T-helper 1 cell treated with Interleukin-12 subunit alpha and Interleukin-12 subunit beta and Interleukin-4 antibody, amounts not matched to agents 30 μg/mL and 1 μg/mL, for 36 hours (primary cell): ENCODE measurements around the gene TRIP13.
"Not testable (repeated sequence)": the region's sequence is repeated elsewhere in the genome, so short reads cannot be mapped to it uniquely, and the experiment has no call there.

Source experiments
- H3K27ac Mint-ChIP-seq: one replicate; pipeline ENCODE4 v1.8.0; 2021; ENCODE audit warnings: mild to moderate bottlenecking, mixed read lengths
- H3K27me3 Mint-ChIP-seq: one replicate; pipeline ENCODE4 v1.8.0; 2021; ENCODE audit warnings: low read depth, mixed read lengths
- H3K36me3 Mint-ChIP-seq: one replicate; pipeline ENCODE4 v1.8.0; 2021; ENCODE audit warnings: low read depth, mixed read lengths
- H3K4me1 Mint-ChIP-seq: one replicate; pipeline ENCODE4 v1.8.0; 2021; ENCODE audit warnings: low read depth, mixed read lengths
- H3K4me3 Mint-ChIP-seq: one replicate; pipeline ENCODE4 v1.8.0; 2021; ENCODE audit warnings: mild to moderate bottlenecking, moderate library complexity, mixed read lengths
- H3K9me3 Mint-ChIP-seq: one replicate; pipeline ENCODE4 v1.8.0; 2021; ENCODE audit warnings: mixed read lengths

The TRIP13 gene

DNA sequence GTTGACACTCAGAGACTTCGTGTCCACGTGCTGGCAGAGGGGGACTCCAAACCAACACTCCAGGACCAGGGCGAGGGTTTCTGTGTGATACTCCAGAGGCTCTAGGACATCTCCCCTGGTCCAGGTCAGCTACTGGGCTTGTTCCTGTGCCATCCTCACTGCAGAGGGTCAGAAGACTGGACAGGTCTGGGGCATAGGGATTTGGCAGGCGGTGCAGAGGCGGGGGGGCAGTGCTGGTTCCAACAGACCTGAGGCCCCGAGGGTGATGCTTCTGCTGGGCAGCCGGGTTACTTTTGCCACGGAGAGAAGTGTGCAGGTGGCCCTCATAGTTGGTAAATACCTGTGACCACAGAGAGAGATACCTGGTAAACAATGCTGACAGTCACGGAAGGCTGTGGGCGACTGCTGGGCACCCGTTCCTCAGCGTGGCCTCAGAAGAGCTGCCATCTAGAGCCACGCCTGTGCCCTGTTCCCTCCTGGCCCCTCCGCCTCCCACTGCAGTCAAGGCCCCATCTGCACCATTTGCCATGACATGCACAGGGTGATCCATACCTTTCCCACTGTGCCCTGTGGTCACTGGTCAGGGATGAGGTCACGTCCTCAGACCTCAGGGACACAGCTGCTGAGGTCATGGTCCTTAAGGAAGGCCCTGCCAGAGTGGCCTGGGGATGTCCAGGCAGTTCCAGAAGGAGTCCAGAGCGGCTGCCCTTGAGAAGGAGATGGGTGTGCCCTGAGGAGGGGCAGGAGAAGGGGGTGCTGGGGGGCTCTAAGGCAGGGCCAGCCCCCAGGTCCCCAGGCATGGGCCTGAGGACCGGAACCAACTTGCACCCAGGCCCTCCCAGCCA lies 30.0 kb downstream of the TRIP13 start:
- no peak overlapping the region for H3K4me3 Mint-ChIP-seq

DNA sequence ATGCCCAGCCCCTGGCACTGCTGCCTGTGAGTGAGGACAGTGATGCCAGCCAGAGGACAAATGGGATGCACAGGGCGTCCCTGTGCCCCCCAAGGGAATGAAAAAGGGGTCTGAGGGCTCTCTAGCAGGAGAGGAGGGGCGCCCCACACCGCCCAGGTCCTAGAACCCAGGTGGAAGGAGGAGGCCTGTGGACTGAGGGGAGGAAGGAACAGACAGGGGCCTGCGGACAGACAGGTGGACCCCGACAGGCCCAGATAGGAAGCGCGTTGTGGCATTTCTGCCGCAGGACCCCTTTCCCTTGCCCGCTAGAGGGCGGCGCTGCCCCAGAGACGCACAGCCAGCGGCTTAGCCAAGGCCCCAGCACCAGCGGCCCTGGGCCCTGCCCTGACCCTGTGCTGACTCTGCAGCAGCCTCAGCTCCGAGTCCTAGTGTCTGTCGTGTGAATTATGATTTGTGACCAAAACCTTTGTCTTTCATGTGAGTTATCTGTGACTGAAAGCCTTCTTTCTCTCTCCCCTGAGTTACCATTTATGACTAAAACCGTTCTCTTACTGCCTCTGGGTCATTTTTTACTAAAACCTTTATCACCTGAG lies 30.7 kb downstream of the TRIP13 start:
- peaks cover 2% of the 10 kb centered on the region for H3K4me1 Mint-ChIP-seq
- H3K4me3 Mint-ChIP-seq = no peak overlapping the region
- peaks cover 7% of the 10 kb centered on the region for H3K36me3 Mint-ChIP-seq
- H3K27ac Mint-ChIP-seq = no peak overlapping the region
- H3K27me3 Mint-ChIP-seq = peaks cover 30% of the 10 kb centered on the region
- no peaks in the 10 kb centered on the region for H3K9me3 Mint-ChIP-seq

More for the DNA sequence above, 30.0 kb downstream of the TRIP13 start:
- no peaks in the 10 kb centered on the region for H3K9me3 Mint-ChIP-seq
- no peak overlapping the region for H3K27ac Mint-ChIP-seq
- H3K36me3 Mint-ChIP-seq = peaks cover 7% of the 10 kb centered on the region
- H3K27me3 Mint-ChIP-seq = peaks cover 25% of the 10 kb centered on the region
- peaks cover 2% of the 10 kb centered on the region for H3K4me1 Mint-ChIP-seq

DNA sequence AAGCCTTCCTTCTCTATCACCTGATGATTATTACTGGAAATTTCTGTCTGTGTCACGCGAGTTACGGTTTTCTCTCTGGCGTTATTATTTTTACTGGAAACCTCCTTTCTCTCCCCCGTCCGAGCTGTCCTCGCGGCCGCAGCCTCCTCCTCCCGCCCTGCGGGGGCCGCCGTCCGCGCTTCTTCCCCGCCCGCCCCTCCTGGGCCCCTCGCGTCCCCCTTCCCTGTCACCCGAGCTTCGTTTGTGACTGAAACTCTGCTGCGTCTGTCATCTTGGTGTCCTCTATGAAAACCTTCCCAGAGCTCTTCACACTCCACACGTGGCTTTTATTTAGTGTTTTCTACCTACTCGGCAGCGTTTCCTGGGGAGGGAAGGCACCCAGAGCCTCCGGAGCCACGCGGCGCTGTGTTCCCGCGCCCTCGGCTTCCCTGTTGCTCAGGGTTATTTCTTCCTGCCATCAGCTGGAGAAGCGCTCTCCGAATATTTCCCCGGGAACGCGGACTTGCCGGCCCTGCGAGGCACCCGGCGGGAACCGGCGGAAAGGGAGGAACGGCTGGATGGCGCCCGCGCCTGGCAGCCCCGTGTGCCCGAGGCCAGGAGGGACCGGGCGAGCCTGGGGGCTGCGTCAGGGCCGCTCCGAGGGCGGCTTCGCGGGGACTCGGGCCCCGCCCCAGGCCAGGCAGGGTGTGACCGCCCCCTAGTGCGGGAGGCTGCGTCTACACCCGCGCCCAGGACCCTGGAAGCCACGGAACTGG lies 33.9 kb downstream of the TRIP13 start:
- peaks cover 2% of the 10 kb centered on the region for H3K4me1 Mint-ChIP-seq
- H3K4me3 Mint-ChIP-seq = no peak overlapping the region
- H3K27me3 Mint-ChIP-seq = peaks cover 30% of the 10 kb centered on the region
- H3K9me3 Mint-ChIP-seq = no peaks in the 10 kb centered on the region
- H3K27ac Mint-ChIP-seq = no peak overlapping the region
- H3K36me3 Mint-ChIP-seq = peaks cover 3% of the 10 kb centered on the region

DNA sequence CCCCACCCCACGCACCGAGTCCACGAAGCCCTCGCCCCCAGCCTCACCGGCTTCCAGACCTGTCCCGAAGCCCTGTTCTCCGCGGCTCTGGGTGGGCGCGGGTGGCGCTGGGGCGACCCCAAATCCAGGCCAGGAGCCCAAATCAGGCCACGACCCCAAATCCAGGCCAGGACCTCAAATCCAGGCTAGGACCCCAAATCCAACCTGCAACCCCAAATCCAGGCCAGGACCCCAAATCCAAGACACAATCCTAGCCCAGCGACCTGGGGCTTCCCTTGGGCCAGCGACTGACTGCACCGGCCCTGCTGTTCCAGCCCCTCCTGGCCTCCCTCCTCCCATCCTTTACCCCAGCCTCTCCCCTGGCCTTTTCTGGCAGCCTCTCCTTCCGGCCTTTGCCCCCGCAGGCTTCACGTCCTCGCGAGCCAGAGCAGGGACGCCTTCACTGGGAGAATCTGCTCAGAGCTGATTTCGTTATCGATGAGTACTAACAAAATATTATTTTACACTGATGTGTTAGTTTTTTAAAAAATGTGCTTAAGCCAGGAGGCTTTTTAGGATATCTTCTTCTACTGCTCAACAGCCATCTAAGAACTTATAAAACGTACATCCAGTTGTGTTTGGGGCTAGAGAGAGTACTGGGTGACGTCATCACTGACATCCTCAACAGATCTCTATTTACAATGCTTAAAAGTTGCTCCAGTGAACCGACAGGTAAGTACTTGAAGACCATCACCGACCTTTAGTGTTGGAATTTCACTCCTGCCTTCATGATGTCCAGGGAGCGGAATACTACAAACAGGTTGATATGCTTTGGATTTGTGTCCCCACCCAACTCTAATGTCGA lies 34.7 kb downstream of the TRIP13 start:
- no peak overlapping the region for H3K27ac Mint-ChIP-seq
- no peaks in the 10 kb centered on the region for H3K9me3 Mint-ChIP-seq
- peak overlapping the region; percentile 25 for H3K4me3 Mint-ChIP-seq
- peaks cover 30% of the 10 kb centered on the region for H3K27me3 Mint-ChIP-seq
- H3K4me1 Mint-ChIP-seq = peaks cover 2% of the 10 kb centered on the region
- peaks cover 3% of the 10 kb centered on the region for H3K36me3 Mint-ChIP-seq

DNA sequence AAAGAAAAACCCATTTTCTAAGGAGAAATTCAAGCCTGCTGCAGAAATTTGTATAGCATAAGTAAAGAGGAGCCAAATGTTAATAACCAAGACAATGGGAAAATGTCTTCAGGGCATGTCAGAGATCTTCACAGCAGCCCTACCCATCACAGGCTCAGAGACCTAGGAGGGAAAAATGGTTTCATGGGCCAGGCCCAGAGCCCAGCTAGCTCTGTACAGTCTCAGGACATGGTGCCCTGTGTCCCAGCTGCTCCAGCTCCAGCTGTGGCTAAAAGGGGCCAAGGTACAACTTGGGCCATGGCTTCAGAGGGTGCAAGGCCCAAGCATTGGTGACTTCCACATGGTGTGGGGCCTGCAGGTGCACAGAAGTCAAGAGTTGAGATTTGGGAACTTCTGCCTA lies 36.5 kb downstream of the TRIP13 start:
- not testable (repeated sequence) for H3K27ac Mint-ChIP-seq, H3K4me3 Mint-ChIP-seq, H3K9me3 Mint-ChIP-seq, H3K4me1 Mint-ChIP-seq, H3K36me3 Mint-ChIP-seq
- peaks cover 30% of the 10 kb centered on the region for H3K27me3 Mint-ChIP-seq

DNA sequence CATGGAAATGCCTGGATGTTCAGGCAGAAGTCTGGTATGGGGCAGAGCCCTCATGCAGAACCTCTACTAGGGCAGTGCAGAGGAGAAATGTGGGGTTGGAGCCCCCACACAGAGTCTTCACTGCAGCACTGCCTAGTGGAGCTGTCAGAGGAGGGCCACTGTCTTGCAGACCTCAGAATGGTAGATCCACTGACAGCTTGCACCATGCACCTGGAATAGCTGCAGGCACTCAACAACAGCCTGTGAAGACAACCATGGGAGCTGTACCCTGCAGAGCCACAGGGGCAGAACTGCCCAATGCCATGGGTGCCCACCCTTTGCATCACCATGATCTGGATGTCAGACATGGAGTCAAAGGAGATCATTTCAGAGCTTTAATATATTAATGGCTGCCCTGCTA lies 36.9 kb downstream of the TRIP13 start:
- H3K27ac Mint-ChIP-seq = no peak overlapping the region
- peaks cover 2% of the 10 kb centered on the region for H3K4me1 Mint-ChIP-seq
- H3K4me3 Mint-ChIP-seq = no peak overlapping the region
- H3K27me3 Mint-ChIP-seq = peaks cover 30% of the 10 kb centered on the region
- H3K36me3 Mint-ChIP-seq = peaks cover 3% of the 10 kb centered on the region
- no peaks in the 10 kb centered on the region for H3K9me3 Mint-ChIP-seq

DNA sequence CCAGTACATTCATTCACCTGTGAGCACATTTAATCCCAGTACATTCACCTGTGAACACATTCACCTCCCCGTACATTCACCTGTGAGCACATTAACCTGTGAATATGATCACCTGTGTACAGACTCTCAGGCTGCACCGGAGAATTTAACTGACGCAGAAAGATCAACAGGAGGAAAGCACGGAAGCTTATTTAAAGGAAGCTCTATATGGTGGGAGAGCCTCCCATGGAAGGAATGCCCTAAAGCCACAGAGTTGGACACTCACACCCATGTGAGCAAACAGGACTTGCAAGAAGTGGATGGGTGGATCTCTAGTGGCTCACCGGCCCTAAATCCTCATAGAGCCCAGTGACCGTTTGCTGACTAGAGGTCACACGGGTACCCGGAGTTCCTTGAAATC lies 38.2 kb downstream of the TRIP13 start:
- H3K36me3 Mint-ChIP-seq = peaks cover 3% of the 10 kb centered on the region
- peaks cover 19% of the 10 kb centered on the region for H3K27me3 Mint-ChIP-seq
- no peak overlapping the region for H3K27ac Mint-ChIP-seq

DNA sequence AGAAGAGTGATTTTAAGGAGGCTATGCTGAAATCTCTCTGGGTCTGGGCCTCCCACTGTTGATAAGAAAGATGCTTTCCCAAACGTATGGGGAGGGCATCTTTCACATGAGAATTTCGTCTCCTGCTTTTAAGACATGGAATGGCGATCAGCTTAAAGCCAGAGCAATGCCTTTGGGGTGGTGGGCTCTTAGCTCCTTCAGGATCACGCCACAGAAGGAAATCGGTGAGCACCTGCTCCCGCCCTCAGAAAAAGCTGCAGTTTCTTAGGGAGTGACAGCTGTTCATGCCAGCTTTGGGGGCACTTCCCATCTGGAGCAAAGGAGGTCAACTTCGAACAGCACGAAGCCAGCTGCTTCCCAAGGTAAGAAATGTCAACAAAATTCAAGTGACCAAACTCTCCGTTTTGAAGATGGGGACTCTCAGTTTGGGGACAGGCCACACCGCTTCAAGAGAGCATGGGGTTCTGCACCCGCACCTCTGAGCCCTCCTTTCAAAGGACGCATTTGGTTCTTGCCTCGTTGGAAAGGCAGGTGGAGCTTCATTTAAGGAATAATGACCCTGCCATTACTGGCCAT lies 39.0 kb downstream of the TRIP13 start:
- H3K36me3 Mint-ChIP-seq = no peaks in the 10 kb centered on the region
- H3K27ac Mint-ChIP-seq = no peak overlapping the region
- H3K9me3 Mint-ChIP-seq = no peaks in the 10 kb centered on the region
- peaks cover 6% of the 10 kb centered on the region for H3K4me1 Mint-ChIP-seq
- H3K27me3 Mint-ChIP-seq = peaks cover 11% of the 10 kb centered on the region
- H3K4me3 Mint-ChIP-seq = no peak overlapping the region

More for the DNA sequence above, 38.2 kb downstream of the TRIP13 start:
- H3K9me3 Mint-ChIP-seq = no peaks in the 10 kb centered on the region
- peaks cover 7% of the 10 kb centered on the region for H3K4me1 Mint-ChIP-seq
- no peak overlapping the region for H3K4me3 Mint-ChIP-seq

DNA sequence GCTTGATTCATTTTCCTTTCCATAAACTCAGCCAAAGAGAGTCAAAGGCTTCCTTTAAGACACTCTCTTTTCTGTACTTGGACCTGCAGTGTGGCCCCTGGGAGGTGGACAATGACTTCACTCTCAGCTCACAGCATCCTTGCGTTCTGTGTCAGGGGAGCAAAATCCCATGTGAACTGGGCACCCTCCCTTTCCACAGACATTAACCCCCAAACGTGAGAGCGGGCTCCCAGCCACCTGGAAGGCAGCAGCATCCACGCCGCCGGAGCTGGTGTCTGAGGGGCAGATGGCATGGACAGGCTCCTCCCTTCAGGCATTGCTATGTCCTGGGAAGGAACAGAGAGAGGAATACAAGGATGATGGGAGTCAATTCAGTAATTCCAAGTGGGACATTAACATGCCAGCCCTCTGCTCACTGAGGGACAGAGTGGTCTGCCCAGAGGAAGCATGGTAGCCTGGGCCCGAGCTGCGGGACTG lies 39.5 kb downstream of the TRIP13 start:
- H3K27ac Mint-ChIP-seq = no peak overlapping the region
- no peak overlapping the region for H3K4me3 Mint-ChIP-seq
- no peaks in the 10 kb centered on the region for H3K36me3 Mint-ChIP-seq
- no peaks in the 10 kb centered on the region for H3K9me3 Mint-ChIP-seq
- peaks cover 10% of the 10 kb centered on the region for H3K27me3 Mint-ChIP-seq
- peaks cover 6% of the 10 kb centered on the region for H3K4me1 Mint-ChIP-seq

DNA sequence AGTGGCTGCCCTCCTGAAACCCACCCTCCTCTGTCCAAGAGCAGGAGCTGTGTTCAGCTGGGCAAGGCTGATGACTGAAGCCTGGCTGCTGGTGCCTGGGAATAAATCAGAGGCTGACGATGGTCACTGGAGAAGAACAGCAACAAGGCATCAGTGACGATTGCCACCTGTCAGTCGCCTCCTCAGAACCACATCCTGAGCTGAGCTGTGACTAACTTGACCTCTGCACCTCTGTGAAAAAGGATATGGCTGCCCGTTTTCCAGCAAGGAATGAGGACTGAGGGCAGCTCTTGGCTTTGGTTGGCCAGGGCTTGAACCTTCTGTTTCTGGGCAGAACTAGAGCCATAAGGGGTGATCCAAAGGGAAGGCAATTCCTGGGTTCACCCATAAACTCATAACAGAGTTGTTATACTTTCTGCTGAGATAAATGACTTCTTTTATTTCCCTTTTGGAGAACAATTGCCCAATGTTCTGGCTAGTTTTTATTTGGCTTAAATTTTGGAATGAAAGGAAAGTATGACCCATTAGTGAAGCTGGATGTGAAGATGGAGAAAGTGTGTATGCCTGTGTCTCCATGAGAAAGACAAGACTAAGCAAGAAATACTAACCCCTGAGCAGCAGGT lies 40.1 kb downstream of the TRIP13 start:
- H3K4me3 Mint-ChIP-seq = no peak overlapping the region
- H3K27ac Mint-ChIP-seq = no peak overlapping the region
- peaks cover 6% of the 10 kb centered on the region for H3K4me1 Mint-ChIP-seq
- no peaks in the 10 kb centered on the region for H3K9me3 Mint-ChIP-seq
- H3K27me3 Mint-ChIP-seq = peaks cover 5% of the 10 kb centered on the region
- H3K36me3 Mint-ChIP-seq = no peaks in the 10 kb centered on the region

DNA sequence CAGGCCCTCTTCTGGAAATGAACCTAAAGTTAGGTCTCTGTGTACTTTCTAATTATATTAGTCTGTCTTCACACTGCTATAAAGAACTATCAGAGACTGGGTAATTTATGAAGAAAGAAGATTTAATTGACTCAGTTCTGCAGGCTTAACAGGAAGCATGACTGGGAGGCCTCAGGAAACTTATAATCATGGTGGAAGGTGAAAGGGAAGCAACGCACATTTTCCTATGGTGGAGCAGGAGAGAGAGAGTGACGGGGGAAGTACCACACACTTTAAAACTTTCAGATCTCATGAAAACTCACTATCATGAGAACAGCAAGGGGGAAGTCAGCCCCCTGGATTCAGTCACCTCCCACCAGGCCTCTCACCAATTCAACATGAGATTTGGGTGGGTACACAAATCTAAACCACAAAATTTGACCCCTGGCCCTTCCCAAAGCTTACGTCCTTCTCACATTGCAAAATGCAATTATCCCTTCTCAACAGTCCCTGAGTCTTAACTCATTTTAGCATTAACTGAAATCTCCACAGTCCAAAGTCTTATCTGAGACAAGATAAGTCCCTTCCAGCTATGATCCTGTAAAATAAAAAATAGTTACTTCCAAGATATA lies 40.7 kb downstream of the TRIP13 start:
- no peaks in the 10 kb centered on the region for H3K36me3 Mint-ChIP-seq
- H3K4me1 Mint-ChIP-seq = peaks cover 6% of the 10 kb centered on the region
- H3K27ac Mint-ChIP-seq = no peak overlapping the region
- no peaks in the 10 kb centered on the region for H3K27me3 Mint-ChIP-seq
- no peaks in the 10 kb centered on the region for H3K9me3 Mint-ChIP-seq
- H3K4me3 Mint-ChIP-seq = no peak overlapping the region

DNA sequence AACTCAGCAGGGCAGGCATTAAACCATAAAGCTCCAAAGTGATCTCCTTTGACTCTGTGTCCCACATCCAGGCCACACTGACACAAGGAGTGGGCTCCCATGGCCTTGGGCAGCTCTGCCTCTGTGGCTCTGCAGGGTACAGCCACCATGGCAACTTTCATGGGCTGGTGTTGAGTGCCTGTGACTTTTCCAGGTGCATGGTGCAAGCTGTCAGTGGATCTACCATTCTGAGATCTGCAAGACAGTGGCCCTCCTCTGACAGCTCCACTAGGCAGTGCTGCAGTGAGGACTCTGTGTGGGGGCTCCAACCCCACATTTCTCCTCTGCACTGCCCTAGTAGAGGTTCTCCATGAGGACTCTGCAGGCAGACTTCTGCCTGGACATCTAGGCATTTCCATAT lies 41.3 kb downstream of the TRIP13 start:
- H3K27ac Mint-ChIP-seq, H3K4me3 Mint-ChIP-seq, H3K4me1 Mint-ChIP-seq, H3K27me3 Mint-ChIP-seq, H3K9me3 Mint-ChIP-seq, H3K36me3 Mint-ChIP-seq: not testable (repeated sequence)

DNA sequence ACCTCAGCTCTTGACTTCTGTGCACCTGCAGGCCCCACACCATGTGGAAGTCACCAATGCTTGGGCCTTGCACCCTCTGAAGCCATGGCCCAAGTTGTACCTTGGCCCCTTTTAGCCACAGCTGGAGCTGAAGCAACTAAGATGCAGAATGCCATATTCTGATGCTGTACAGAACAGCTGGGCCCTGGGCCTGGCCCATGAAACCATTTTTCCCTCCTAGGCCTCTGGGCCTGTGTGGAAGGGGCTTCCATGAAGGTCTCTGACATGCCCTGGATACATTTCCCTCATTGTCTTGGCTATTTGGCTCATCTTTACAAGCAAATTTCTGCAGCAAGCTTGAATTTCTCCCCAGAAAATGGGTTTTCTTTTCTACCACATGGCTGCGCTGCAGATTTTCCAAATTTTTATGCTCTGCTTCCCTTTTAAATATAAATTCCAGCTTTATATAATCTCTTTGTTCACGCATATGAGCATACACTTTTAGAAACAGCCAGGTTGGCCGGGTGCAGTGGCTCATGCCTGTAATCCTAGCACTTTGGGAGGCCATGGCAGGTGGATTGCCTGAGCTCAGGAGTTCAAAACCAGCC lies 41.8 kb downstream of the TRIP13 start:
- H3K27ac Mint-ChIP-seq, H3K36me3 Mint-ChIP-seq, H3K27me3 Mint-ChIP-seq, H3K4me3 Mint-ChIP-seq, H3K9me3 Mint-ChIP-seq, H3K4me1 Mint-ChIP-seq: not testable (repeated sequence)
